ENCODE data around the gene WHAMM. TPM values are rescaled to one million over a fixed set of nuclear protein-coding genes. Genes with fewer than 3 reads are reported as not detected.

The WHAMM gene
- total RNA-seq, 1 donor from 2014 or later: 5.4 TPM

GRCh38 chr15:82851306-82851850, 42.0 kb downstream of the WHAMM start:
- H3K36me3 ChIP-seq (ENCODE audit: control insufficient read depth, insufficient read depth, low read length): peaks cover 1% of the 10 kb centered on the region
- no peak overlapping the region for H3K4me3 ChIP-seq (ENCODE audit: low read depth, low read length)
- DNase-seq (ENCODE audit: low read depth): no peak
- no peaks in the 10 kb centered on the region for H3K27me3 ChIP-seq (ENCODE audit: control insufficient read depth, insufficient read depth, low read length)
- TF ChIP-seq, protein P1, sequence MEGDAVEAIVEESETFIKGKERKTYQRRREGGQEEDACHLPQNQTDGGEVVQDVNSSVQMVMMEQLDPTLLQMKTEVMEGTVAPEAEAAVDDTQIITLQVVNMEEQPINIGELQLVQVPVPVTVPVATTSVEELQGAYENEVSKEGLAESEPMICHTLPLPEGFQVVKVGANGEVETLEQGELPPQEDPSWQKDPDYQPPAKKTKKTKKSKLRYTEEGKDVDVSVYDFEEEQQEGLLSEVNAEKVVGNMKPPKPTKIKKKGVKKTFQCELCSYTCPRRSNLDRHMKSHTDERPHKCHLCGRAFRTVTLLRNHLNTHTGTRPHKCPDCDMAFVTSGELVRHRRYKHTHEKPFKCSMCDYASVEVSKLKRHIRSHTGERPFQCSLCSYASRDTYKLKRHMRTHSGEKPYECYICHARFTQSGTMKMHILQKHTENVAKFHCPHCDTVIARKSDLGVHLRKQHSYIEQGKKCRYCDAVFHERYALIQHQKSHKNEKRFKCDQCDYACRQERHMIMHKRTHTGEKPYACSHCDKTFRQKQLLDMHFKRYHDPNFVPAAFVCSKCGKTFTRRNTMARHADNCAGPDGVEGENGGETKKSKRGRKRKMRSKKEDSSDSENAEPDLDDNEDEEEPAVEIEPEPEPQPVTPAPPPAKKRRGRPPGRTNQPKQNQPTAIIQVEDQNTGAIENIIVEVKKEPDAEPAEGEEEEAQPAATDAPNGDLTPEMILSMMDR (IDR thresholded peaks at IDR 0.05; ENCODE audit: insufficient read depth, low read length, poor library complexity, severe bottlenecking): no peak

- TF ChIP-seq, protein P1 (IDR thresholded peaks at IDR 0.05; ENCODE audit: insufficient read depth, low read length, poor library complexity, severe bottlenecking): no peak
- Histone ChIP-seq H3K4me3 (ENCODE audit: low read depth, low read length) (no peak overlapping the region), H3K36me3 (ENCODE audit: control insufficient read depth, insufficient read depth, low read length) (peaks cover 1% of the 10 kb centered on the region), H3K27me3 (ENCODE audit: control insufficient read depth, insufficient read depth, low read length) (no peaks in the 10 kb centered on the region)
- DNase-seq (ENCODE audit: low read depth): no peak
These were observed 42.6 kb downstream of the WHAMM start for GRCh38 chr15:82851981-82852511.

DNA sequence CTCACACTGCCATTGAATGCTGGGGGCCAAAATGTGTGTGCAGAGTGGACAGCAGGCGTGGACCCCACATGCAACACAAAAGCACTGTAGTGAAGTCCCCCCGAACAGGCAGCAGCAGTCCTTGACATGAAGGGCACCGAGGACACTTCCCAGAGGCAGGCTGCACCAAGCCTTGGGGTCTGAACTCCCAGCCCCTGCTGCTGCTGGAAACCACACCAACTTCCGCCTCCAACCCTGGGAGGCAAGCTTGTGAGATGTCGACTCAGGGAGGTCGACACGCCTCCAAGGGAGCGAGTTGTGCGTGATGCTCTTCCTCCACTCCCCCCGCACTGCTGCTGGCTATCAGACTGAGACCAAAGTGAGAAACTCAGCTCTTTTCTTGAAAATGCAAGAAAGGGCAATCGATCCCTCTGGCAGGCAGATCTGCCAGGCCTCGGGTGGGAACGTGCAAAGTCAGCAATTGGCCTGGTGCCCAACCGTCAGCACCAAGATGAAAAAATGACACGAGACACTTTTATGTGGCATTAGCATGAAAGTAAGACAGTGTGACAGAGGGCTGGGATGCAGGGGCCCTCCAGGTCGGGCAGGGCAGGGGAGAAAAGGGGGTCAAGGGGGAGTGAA, 43.6 kb downstream of the WHAMM start:
- no peak for DNase-seq (ENCODE audit: low read depth)
- peaks cover 1% of the 10 kb centered on the region for H3K36me3 ChIP-seq (ENCODE audit: control insufficient read depth, insufficient read depth, low read length)
- H3K4me3 ChIP-seq (ENCODE audit: low read depth, low read length): no peak overlapping the region
- TF ChIP-seq, protein P1 (IDR thresholded peaks at IDR 0.05; ENCODE audit: insufficient read depth, low read length, poor library complexity, severe bottlenecking): no peak
- no peaks in the 10 kb centered on the region for H3K27me3 ChIP-seq (ENCODE audit: control insufficient read depth, insufficient read depth, low read length)

GRCh38 chr15:82854554-82854953, 45.1 kb downstream of the WHAMM start:
- Histone ChIP-seq H3K4me3 (ENCODE audit: low read depth, low read length) (no peak overlapping the region), H3K36me3 (ENCODE audit: control insufficient read depth, insufficient read depth, low read length) (peaks cover 1% of the 10 kb centered on the region), H3K27me3 (ENCODE audit: control insufficient read depth, insufficient read depth, low read length) (no peaks in the 10 kb centered on the region)
- TF ChIP-seq, protein P1 (IDR thresholded peaks at IDR 0.05; ENCODE audit: insufficient read depth, low read length, poor library complexity, severe bottlenecking): no peak
- DNase-seq (ENCODE audit: low read depth): no peak

- TF ChIP-seq, protein P1 (IDR thresholded peaks at IDR 0.05; ENCODE audit: insufficient read depth, low read length, poor library complexity, severe bottlenecking): no peak
- no peaks in the 10 kb centered on the region for H3K36me3 ChIP-seq (ENCODE audit: control insufficient read depth, insufficient read depth, low read length)
- H3K4me3 ChIP-seq (ENCODE audit: low read depth, low read length): no peak overlapping the region
- H3K27me3 ChIP-seq (ENCODE audit: control insufficient read depth, insufficient read depth, low read length): no peaks in the 10 kb centered on the region
- no peak for DNase-seq (ENCODE audit: low read depth)
These were observed 46.1 kb downstream of the WHAMM start for GRCh38 chr15:82855286-82856100.
